BJ (cell line): ENCODE measurements around the gene ENPP1. TPM values are rescaled to one million over a fixed set of nuclear protein-coding genes. Genes with fewer than 3 reads are reported as not detected.
"Not testable (repeated sequence)": the region's sequence is repeated elsewhere in the genome, so short reads cannot be mapped to it uniquely, and the experiment has no call there.

ENCODE experiments used
- CTCF ChIA-PET: fragments of 350-600 bp; formaldehyde crosslinking; extraction: SDS; loops from one replicate; lab custom pipeline; 2021; ENCODE audit warnings: antibody characterized with exemption, inconsistent platforms; lab: Yijun Ruan, JAX
- POLR2A ChIA-PET: fragments of 300-600 bp; sonication (Branson Sonifier 250); formaldehyde crosslinking; extraction: SDS; loops from one replicate; lab custom pipeline; 2021; ENCODE audit warnings: antibody characterized with exemption; lab: Charles Lee
- DNase-seq: peaks from one replicate; pipeline ENCODE4 v3.0.0-alpha.2; 2011; ENCODE audit warnings: low read depth
- H3K27me3 ChIP-seq: 2 replicates; pipeline ENCODE4 v1.6.0; 2011; ENCODE audit warnings: low read length; ENCODE audit not compliant: control insufficient read depth, insufficient read depth
- H3K36me3 ChIP-seq: 2 replicates; pipeline ENCODE4 v1.5.1; 2011; ENCODE audit warnings: low read length; ENCODE audit not compliant: control insufficient read depth, insufficient read depth
- H3K4me3 ChIP-seq: 2 replicates; pipeline ENCODE4 v1.5.1; 2011; ENCODE audit warnings: low read depth, mild to moderate bottlenecking, control low read depth, low read length
- polyA plus RNA-seq: library from polyadenylated mRNA; depleted of rRNA; stranded (reverse); fragments of >200 nt; gene quantifications from 2 replicates; pipeline ENCODE4 v1.2.3, GENCODE V29; 2011
- TF ChIP-seq, protein P1 (sequence below): IDR thresholded peaks from 2 replicates; pipeline ENCODE4 v1.5.1; 2011; ENCODE audit warnings: low read depth, mild to moderate bottlenecking, control low read depth, inconsistent platforms, low read length, moderate library complexity; ENCODE audit not compliant: insufficient read depth

ENPP1 gene
- polyA plus RNA-seq, 1 experiment: 8.0 TPM

DNA sequence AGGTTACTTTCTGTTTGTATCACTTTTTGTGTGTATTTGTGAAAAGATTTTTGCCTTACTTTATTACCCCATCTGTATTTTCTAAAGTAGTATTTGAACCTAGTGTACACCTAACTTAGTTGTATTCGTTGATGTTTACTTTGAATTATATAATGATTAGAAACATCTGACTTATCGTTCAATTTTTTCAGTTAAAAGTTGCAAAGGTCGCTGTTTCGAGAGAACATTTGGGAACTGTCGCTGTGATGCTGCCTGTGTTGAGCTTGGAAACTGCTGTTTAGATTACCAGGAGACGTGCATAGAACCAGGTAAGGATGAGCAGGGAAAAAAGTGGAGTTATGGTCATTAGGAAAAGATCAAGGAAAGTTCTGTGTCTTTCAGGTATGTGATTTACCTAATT lies 42.0 kb downstream of the ENPP1 start:
- POLR2A ChIA-PET: no interaction called here
- no peak for DNase-seq
- CTCF ChIA-PET: no interaction called here
- Histone ChIP-seq H3K36me3 (peaks cover 2% of the 10 kb centered on the region), H3K27me3 (no peaks in the 10 kb centered on the region), H3K4me3 (no peak overlapping the region)
- TF ChIP-seq, protein P1, sequence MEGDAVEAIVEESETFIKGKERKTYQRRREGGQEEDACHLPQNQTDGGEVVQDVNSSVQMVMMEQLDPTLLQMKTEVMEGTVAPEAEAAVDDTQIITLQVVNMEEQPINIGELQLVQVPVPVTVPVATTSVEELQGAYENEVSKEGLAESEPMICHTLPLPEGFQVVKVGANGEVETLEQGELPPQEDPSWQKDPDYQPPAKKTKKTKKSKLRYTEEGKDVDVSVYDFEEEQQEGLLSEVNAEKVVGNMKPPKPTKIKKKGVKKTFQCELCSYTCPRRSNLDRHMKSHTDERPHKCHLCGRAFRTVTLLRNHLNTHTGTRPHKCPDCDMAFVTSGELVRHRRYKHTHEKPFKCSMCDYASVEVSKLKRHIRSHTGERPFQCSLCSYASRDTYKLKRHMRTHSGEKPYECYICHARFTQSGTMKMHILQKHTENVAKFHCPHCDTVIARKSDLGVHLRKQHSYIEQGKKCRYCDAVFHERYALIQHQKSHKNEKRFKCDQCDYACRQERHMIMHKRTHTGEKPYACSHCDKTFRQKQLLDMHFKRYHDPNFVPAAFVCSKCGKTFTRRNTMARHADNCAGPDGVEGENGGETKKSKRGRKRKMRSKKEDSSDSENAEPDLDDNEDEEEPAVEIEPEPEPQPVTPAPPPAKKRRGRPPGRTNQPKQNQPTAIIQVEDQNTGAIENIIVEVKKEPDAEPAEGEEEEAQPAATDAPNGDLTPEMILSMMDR: no peak

DNA sequence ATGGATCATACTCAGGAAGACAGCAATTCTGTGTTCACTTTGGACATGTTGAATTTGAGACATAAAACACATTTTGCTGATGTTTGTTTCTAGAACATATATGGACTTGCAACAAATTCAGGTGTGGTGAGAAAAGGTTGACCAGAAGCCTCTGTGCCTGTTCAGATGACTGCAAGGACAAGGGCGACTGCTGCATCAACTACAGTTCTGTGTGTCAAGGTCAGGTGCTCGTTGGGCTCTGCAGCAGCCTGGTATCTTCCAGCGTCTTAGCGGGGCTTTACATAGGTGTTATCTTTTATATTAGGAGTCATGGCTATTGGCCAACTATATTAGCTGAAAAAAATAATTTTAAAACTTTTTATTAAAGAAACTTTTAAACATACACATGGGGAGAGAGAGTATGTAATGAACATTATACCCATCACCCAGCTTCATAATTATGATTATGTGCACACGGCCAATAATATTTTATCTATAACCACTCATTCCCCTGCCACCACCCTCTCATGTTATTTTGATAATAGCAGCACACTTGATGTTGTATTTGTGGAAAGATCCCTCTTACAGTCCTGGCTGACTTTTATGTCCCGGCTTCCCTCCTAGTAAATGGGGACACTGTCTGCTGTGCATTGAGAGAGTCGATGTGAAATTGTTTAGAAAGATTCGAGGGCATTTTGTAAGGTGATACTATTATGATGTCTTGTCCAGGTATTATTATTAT lies 43.4 kb downstream of the ENPP1 start:
- DNase-seq: no peak
- Histone ChIP-seq H3K27me3 (no peaks in the 10 kb centered on the region), H3K4me3 (no peak overlapping the region), H3K36me3 (peaks cover 2% of the 10 kb centered on the region)
- ChIA-PET CTCF (interaction anchor here (0.6 kb wide), 1 partner anchor 64 kb away, joined by 3 read pairs; no protein-coding TSS in a partner anchor), POLR2A (no interaction called here)
- TF ChIP-seq, protein P1: no peak

GRCh38 chr6:131852200-131852599 lies 44.4 kb downstream of the ENPP1 start:
- H3K4me3 ChIP-seq: no peak overlapping the region
- DNase-seq: no peak
- CTCF ChIA-PET: no interaction called here
- POLR2A ChIA-PET: no interaction called here
- TF ChIP-seq, protein P1: no peak
- peaks cover 2% of the 10 kb centered on the region for H3K36me3 ChIP-seq
- H3K27me3 ChIP-seq: no peaks in the 10 kb centered on the region

DNA sequence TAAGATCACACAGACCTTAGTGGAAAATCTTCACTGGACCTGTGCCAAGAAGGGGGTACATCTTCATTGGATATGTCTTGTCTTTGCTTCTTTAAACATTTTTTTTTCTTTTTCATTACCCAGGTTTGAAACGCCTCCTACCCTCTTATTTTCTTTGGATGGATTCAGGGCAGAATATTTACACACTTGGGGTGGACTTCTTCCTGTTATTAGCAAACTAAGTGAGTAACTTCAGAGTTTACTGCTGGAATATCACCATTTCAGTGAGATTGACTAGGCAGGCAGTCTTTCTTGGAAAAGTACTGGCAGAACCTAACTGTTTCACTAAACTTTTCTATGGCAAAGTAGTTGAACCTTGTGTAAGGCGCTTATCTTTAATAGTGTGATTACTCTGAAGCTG lies 47.0 kb downstream of the ENPP1 start:
- DNase-seq: no peak
- H3K27me3 ChIP-seq: no peaks in the 10 kb centered on the region
- H3K36me3 ChIP-seq: peaks cover 2% of the 10 kb centered on the region
- CTCF ChIA-PET: interaction anchor here (1.2 to 1.4 kb wide), 2 partner anchors 11 to 13 kb away, joined by 3 to 4 read pairs; no protein-coding TSS in a partner anchor
- POLR2A ChIA-PET: no interaction called here
- H3K4me3 ChIP-seq: no peak overlapping the region
- TF ChIP-seq, protein P1: no peak

DNA sequence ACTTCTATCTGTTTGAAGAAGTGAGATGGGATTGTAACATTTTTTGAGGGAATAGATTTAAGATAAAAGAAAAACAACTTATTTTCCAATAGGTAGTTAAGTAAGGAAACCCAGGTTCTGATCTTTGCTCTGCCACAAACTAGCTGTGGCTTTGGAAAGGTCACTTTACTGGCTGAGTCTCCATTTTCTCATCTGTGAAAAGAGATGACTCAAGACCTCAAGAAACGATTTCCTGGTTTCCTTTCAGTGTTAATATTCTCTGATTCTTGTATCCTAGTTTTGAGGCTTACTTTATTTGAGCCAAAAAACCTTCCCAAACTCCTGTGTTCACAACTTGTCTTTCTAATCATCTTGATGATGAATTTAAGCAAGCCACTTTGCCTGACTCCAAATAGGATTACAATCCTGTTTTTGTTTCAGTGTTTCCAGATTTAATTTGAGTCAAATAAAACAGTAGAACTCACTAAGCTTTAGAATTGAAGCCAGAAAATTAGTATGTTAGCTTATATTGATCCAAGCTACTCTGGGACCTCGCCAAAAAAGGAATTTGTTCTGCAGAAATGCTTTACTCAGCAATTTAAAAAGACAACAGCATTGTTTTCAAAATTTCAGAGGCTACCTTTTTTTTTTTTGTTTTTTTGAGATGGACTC lies 51.1 kb downstream of the ENPP1 start:
- H3K36me3 ChIP-seq: no peaks in the 10 kb centered on the region
- ChIA-PET CTCF (interaction anchor here (1.1 to 2.7 kb wide), 3 partner anchors 15 to 164 kb away, joined by 3 to 10 read pairs (median 4); no protein-coding TSS in a partner anchor), POLR2A (no interaction called here)
- peak; percentile 49 for DNase-seq
- TF ChIP-seq, protein P1: no peak
- H3K4me3 ChIP-seq: no peak overlapping the region
- no peaks in the 10 kb centered on the region for H3K27me3 ChIP-seq

DNA sequence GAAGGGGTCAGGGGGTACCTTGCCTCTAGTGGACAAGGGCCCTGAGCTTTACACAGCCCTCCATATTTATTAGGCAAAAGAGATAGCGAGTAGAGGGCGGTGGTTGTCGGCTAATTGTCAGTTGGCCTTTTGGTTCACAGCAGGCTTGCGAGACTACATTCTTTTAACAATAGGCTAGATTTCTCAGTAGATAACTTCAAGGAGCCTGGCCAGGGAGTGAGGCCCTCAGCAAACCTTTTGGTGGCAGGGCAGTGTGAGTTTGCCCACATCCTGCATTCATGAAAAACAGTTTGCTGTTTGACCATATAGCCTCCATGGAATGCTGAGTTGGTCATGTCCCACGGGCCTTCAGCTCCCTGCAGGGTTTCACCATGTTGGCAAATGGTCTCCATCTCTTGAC lies 51.8 kb downstream of the ENPP1 start:
- CTCF ChIA-PET: interaction anchor here (0.7 to 2.7 kb wide), 2 partner anchors 20 to 164 kb away, joined by 3 to 10 read pairs; no protein-coding TSS in a partner anchor
- POLR2A ChIA-PET: not testable (repeated sequence)

More for the DNA sequence above, 51.8 kb downstream of the ENPP1 start:
- not testable (repeated sequence) for H3K36me3 ChIP-seq, DNase-seq, H3K4me3 ChIP-seq, H3K27me3 ChIP-seq
